ENCODE results near the gene ZNF106.

Gene ZNF106

GRCh38 chr15:42405863-42406482 is 85.0 kb downstream of the ZNF106 start:
- no peak overlapping the region for H3K4me3 ChIP-seq (ENCODE audit: low read depth, low read length)
- TF ChIP-seq CTCF (IDR thresholded peaks at IDR 0.05; ENCODE audit: low read depth, low read length) = no peak
- no peak for DNase-seq (ENCODE audit: low read depth)

GRCh38 chr15:42404461-42405235 is 86.3 kb downstream of the ZNF106 start:
- TF ChIP-seq POLR2A (IDR thresholded peaks at IDR 0.05; ENCODE audit: extremely low read depth, insufficient read length) (no peak), MYC (IDR thresholded peaks at IDR 0.05; ENCODE audit: low read depth, low read length) (no peak), MAX (IDR thresholded peaks at IDR 0.05; ENCODE audit: low read depth, low read length) (no peak), CTCF (IDR thresholded peaks at IDR 0.05; ENCODE audit: low read depth, low read length) (no peak)
- no peak overlapping the region for H3K4me3 ChIP-seq (ENCODE audit: low read depth, low read length)
- DNase-seq (ENCODE audit: low read depth) = no peak

DNA sequence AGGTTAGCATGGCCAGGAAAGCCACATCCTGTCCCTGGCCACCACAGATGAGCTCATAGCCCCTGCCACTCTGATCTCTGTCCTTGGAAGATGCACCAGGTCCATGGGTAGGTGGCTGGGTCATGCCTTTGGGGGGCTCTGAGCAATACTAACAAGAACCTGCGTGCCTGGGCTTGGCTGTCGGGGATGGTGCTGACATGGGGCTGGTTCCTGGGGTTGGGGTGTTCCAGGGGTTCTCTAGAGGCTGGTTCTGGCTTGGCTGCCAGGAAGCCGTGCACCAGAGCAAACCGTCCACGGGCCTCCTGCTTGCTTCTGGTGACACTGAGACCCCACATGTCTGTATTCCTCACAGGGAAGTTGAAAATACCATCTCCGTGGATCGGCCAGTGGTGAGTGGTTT is 87.6 kb downstream of the ZNF106 start:
- no peak for DNase-seq (ENCODE audit: low read depth)
- no peak overlapping the region for H3K4me3 ChIP-seq (ENCODE audit: low read depth, low read length)
- TF ChIP-seq MYC (IDR thresholded peaks at IDR 0.05; ENCODE audit: low read depth, low read length) = no peak
- no peak for TF ChIP-seq MAX (IDR thresholded peaks at IDR 0.05; ENCODE audit: low read depth, low read length)
- no peak for TF ChIP-seq POLR2A (IDR thresholded peaks at IDR 0.05; ENCODE audit: extremely low read depth, insufficient read length)
- no peak for TF ChIP-seq CTCF (IDR thresholded peaks at IDR 0.05; ENCODE audit: low read depth, low read length)

- TF ChIP-seq MAX (IDR thresholded peaks at IDR 0.05; ENCODE audit: low read depth, low read length) (peak; percentile 47; the same call in 1 of the 2 replicates), CTCF (IDR thresholded peaks at IDR 0.05; ENCODE audit: low read depth, low read length) (no peak)
- peak; percentile 45 for DNase-seq (ENCODE audit: low read depth)
- no peak overlapping the region for H3K4me3 ChIP-seq (ENCODE audit: low read depth, low read length)
Observed at GRCh38 chr15:42402455-42403205, 88.3 kb downstream of the ZNF106 start.

- peak; percentile 33 for DNase-seq (ENCODE audit: low read depth)
- H3K4me3 ChIP-seq (ENCODE audit: low read depth, low read length) = no peak overlapping the region
- TF ChIP-seq MAX (IDR thresholded peaks at IDR 0.05; ENCODE audit: low read depth, low read length) (0 out of 2 replicates have a peak, but pooled peaks have one; percentile 4), POLR2A (IDR thresholded peaks at IDR 0.05; ENCODE audit: extremely low read depth, insufficient read length) (no peak)
Observed at GRCh38 chr15:42401544-42402454, 89.1 kb downstream of the ZNF106 start.

Measured in NB4 (cell line).